ENCODE measurements around the gene SRP68.

DNA sequence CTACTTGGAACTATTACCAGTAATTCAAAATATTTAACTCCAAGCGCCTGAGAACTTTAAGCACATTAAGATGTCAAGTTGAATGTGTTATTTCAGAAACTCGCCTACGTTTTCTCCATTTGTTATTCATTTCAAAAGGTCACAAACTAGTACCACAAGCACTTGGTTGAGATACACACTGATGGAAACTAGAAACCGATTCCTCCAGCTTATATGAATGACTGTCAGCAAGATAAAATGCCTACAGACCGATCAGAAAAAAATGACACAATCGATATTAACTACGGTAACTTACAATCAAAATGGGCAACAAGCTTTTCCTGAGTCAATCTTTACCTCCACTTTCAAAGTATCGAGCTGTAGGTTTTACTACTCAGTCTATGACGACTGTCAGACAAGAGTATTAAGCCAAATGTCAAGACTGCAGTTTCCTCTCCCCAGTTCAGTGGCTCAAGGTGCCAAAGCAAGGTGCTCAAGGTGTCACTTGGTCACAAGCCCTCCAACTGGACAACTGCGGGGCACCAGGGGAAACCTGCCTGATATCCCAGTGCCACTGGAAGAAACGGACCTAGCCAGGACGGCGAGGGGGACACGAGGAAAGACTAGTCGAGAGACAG is 678 bp downstream of the SRP68 start:
- no peak for TF ChIP-seq CTCF (IDR thresholded peaks at IDR 0.05)
- TF ChIP-seq POLR2A (IDR thresholded peaks at IDR 0.05) = no peak

All from body of pancreas (tissue), 4 donors.